T-cell (primary cell): Measurements from ENCODE around the gene XPOT. TPM values are rescaled to one million over a fixed set of nuclear protein-coding genes. Genes with fewer than 3 reads are reported as not detected.

ENCODE experiments used
- ATAC-seq, 4 experiments: fragments of 200-7000 bp in 3 of 4; fragments of 150-1000 bp in 1 of 4; cut with Tn5 transposase; replicated peaks in 1 of 4; 1 replicate in 3 of 4; 2 replicates in 1 of 4; pipeline ENCODE4 v1.10.0; 2021; ENCODE audit warnings: moderate library complexity in 3 of 4, mild to moderate bottlenecking in 2 of 4, moderate number of reproducible peaks in 1 of 4
- CTCF ChIA-PET, 2 donors: fragments of 300-600 bp; sonication (Branson Sonifier 250); formaldehyde crosslinking; loops; one replicate each; lab custom pipeline; 2022; ENCODE audit warnings: antibody characterized with exemption in 2 of 2; lab: Charles Lee
- POLR2A ChIA-PET, 2 donors: fragments of 300-600 bp; sonication (Branson Sonifier 250); formaldehyde crosslinking; loops; one replicate each; lab custom pipeline; 2022; ENCODE audit warnings: antibody characterized with exemption in 2 of 2; lab: Charles Lee
- DNase-seq, 35 experiments: peaks; one replicate each; pipeline versions ENCODE4 v3.0.0 to v3.0.0-alpha.2; 2013 to 2023
- H3K27ac ChIP-seq: one replicate; pipeline ENCODE4 v1.5.1; 2013; ENCODE audit warnings: low read length
- H3K27me3 ChIP-seq, 2 experiments: replicated peaks in 1 of 2; 1 replicate in 1 of 2; 2 replicates in 1 of 2; pipeline versions ENCODE4 v1.6.1 to v1.7.0; 2013; ENCODE audit warnings: low read length in 1 of 2, mixed read lengths in 1 of 2; ENCODE audit not compliant: control insufficient read depth in 2 of 2, insufficient read depth in 2 of 2; ENCODE audit errors: extremely low read depth in 1 of 2
- H3K36me3 ChIP-seq, 2 donors: 1 replicate in 1 of 2; 2 replicates in 1 of 2; pipeline versions ENCODE4 v1.6.1 to v1.7.0; 2013; ENCODE audit warnings: low read length in 1 of 2; ENCODE audit not compliant: control insufficient read depth in 2 of 2, insufficient read depth in 1 of 2; ENCODE audit errors: extremely low read depth in 1 of 2
- H3K4me1 ChIP-seq, 2 experiments: 1 replicate in 1 of 2; 2 replicates in 1 of 2; pipeline versions ENCODE4 v1.6.1 to v1.7.0; 2013; ENCODE audit warnings: low read length in 2 of 2, mixed read lengths in 1 of 2; ENCODE audit not compliant: insufficient read depth in 2 of 2, control insufficient read depth in 1 of 2; ENCODE audit errors: extremely low read depth in 1 of 2
- H3K4me3 ChIP-seq, 2 donors: 1 replicate in 1 of 2; 2 replicates in 1 of 2; pipeline versions ENCODE4 v1.5.1 to v1.7.0; 2013; ENCODE audit warnings: mild to moderate bottlenecking in 2 of 2, low read length in 1 of 2, moderate library complexity in 1 of 2; ENCODE audit not compliant: control insufficient read depth in 1 of 2; ENCODE audit errors: extremely low read depth in 1 of 2
- H3K9me3 ChIP-seq: 2 replicates; pipeline ENCODE4 v1.7.0; 2013
- H3K27ac Mint-ChIP-seq, 2 donors: one replicate each; pipeline ENCODE4 v1.8.0; 2020 to 2021; ENCODE audit warnings: mild to moderate bottlenecking in 2 of 2, mixed read lengths in 2 of 2
- H3K27me3 Mint-ChIP-seq, 2 donors: one replicate each; pipeline ENCODE4 v1.8.0; 2021 to 2022; ENCODE audit warnings: mixed read lengths in 2 of 2
- H3K36me3 Mint-ChIP-seq: one replicate; pipeline ENCODE4 v1.8.0; 2021; ENCODE audit warnings: mixed read lengths
- H3K4me1 Mint-ChIP-seq, 3 donors: one replicate each; pipeline ENCODE4 v1.8.0; 2020 to 2022; ENCODE audit warnings: mixed read lengths in 3 of 3, mild to moderate bottlenecking in 1 of 3
- H3K4me3 Mint-ChIP-seq, 3 donors: one replicate each; pipeline ENCODE4 v1.8.0; 2020 to 2022; ENCODE audit warnings: mild to moderate bottlenecking in 3 of 3, mixed read lengths in 3 of 3, moderate library complexity in 3 of 3
- H3K9me3 Mint-ChIP-seq, 3 donors: one replicate each; pipeline ENCODE4 v1.8.0; 2020 to 2022; ENCODE audit warnings: mixed read lengths in 3 of 3
- WGBS: methylation state at CpG from one replicate; pipeline ENCODE4 v1.1.5; 2013; ENCODE audit warnings: missing lambda C conversion rate; ENCODE audit not compliant: insufficient coverage; 5-methylcytosine and 5-hydroxymethylcytosine counted together
- total RNA-seq, 35 experiments: library from RNA in 6 of 35; stranded (reverse) in 6 of 35; fragments of 120-200 nt in 1 of 35; gene quantifications; one replicate each; pipeline versions ENCODE4 v1.2.1 to v1.2.4 and lab custom pipeline; 2013 to 2026

Gene XPOT
- total RNA-seq, 5 donors from 2014 or later (not counting 1 experiment from before 2014, with no cell fraction given): 53.9 to 94.2 (median 81.3) TPM

GRCh38 chr12:64457466-64457865 lies 53.3 kb downstream of the XPOT start:
- CTCF ChIA-PET: interaction anchor here in 1 of 2 donors (0.7 kb wide), 1 partner anchor 612 kb away, joined by 3 read pairs; no protein-coding TSS in a partner anchor
- POLR2A ChIA-PET: interaction anchor here (0.5 to 0.6 kb wide), 2 partner anchors 84 to 239 kb away, joined by 3 read pairs; no protein-coding TSS in a partner anchor
- 55% methylated on average over 2 of the region's 3 CpGs for WGBS
- Histone ChIP-seq H3K9me3 (no peaks in the 10 kb centered on the region), H3K27me3 (no peaks in the 10 kb centered on the region), H3K36me3 (peaks cover 0 to 9% of the 10 kb centered on the region in 2 donors), H3K4me3 (no peak overlapping the region), H3K27ac (peak overlapping the region; percentile 43), H3K4me1 (peaks cover 5 to 16% of the 10 kb centered on the region in 2 experiments)
- H3K36me3 Mint-ChIP-seq: peaks cover 7% of the 10 kb centered on the region
- H3K4me1 Mint-ChIP-seq: peaks cover 47 to 60% (median 55%) of the 10 kb centered on the region in 3 donors
- ATAC-seq (no peak), DNase-seq (peak in 1 of 35 experiments; percentile 18)
- no peaks in the 10 kb centered on the region for H3K27me3 Mint-ChIP-seq
- H3K27ac Mint-ChIP-seq: peak overlapping the region; percentile 64 to 83
- H3K9me3 Mint-ChIP-seq: no peaks in the 10 kb centered on the region
- H3K4me3 Mint-ChIP-seq: peak overlapping the region in 1 of 3 donors; percentile 13

DNA sequence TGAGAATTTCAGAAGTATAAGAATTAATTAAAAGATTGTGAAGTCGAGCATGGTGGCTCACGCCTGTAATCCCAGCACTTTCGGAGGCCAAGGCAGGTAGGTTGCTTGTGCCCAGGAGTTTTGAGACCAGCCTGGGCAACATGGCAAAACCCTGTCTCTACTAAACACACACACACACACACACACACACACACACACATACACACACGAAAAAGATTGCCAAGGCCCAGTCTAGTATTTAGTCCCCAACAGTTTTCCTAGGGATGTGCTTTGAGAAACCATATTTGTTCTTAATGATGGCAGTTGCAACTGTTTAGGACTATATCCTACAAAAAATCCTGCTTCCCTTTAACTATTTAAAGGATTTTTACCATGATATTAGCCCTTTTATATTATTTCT lies 53.7 kb downstream of the XPOT start:
- Histone ChIP-seq H3K27me3 (no peaks in the 10 kb centered on the region), H3K4me3 (no peak overlapping the region), H3K9me3 (no peaks in the 10 kb centered on the region), H3K27ac (peak overlapping the region; percentile 43), H3K36me3 (peaks cover 0 to 9% of the 10 kb centered on the region in 2 donors), H3K4me1 (peaks cover 3 to 16% of the 10 kb centered on the region in 2 experiments)
- DNase-seq: peak in 1 of 35 experiments; percentile 6
- no peak overlapping the region for H3K4me3 Mint-ChIP-seq
- H3K9me3 Mint-ChIP-seq: no peaks in the 10 kb centered on the region
- peaks cover 9% of the 10 kb centered on the region for H3K36me3 Mint-ChIP-seq
- peaks cover 43 to 55% (median 51%) of the 10 kb centered on the region in 3 donors for H3K4me1 Mint-ChIP-seq
- POLR2A ChIA-PET: no interaction called here
- CTCF ChIA-PET: no interaction called here
- H3K27me3 Mint-ChIP-seq: no peaks in the 10 kb centered on the region
- no peak for ATAC-seq
- peak overlapping the region; percentile 64 to 83 for H3K27ac Mint-ChIP-seq
- 80% methylated on average over 2 of the region's 4 CpGs for WGBS

DNA sequence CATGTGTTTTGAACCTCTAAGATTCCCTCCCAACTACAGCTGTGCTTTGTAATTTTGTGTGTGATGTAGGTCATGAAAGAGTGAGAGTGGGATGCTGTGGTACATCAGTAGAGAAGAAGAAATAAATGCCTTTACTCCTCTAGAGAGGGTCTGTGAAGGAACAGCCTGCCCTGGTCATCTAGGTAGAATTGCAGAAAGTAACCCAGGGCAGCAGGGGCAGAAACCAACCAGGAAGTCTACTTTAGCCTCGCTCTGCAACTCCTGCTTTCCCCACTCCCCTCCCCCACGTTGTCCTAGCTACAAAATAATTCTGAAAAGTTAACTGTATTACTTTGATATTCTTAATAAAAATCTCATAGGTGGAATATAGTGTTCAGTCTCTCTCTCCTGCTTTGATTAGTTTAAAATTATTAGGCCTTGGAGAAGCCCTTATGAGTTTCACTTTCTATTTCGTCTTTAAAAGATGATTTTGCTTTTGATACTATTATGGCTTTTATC lies 55.3 kb downstream of the XPOT start:
- peaks cover 0 to 10% of the 10 kb centered on the region in 2 donors for H3K36me3 ChIP-seq
- H3K4me1 ChIP-seq: peaks cover 3 to 16% of the 10 kb centered on the region in 2 experiments
- peak overlapping the region; percentile 78 to 85 (median 79) for H3K4me3 Mint-ChIP-seq
- peak; percentile 46 to 63 (median 56) for ATAC-seq
- H3K27me3 Mint-ChIP-seq: no peaks in the 10 kb centered on the region
- POLR2A ChIA-PET: interaction anchor here in 1 of 2 donors (0.6 kb wide), 1 partner anchor 1843 kb away, joined by 3 read pairs; the partner anchor contains the start of gene HELB
- no peaks in the 10 kb centered on the region for H3K27me3 ChIP-seq
- CTCF ChIA-PET: no interaction called here
- peak overlapping the region; percentile 87 for H3K27ac ChIP-seq
- peaks cover 34 to 46% (median 44%) of the 10 kb centered on the region in 3 donors for H3K4me1 Mint-ChIP-seq
- H3K27ac Mint-ChIP-seq: peak overlapping the region; percentile 95 to 98
- H3K36me3 Mint-ChIP-seq: peaks cover 9% of the 10 kb centered on the region
- H3K4me3 ChIP-seq: peak overlapping the region in 1 of 2 donors; percentile 52
- no CpG with 5 or more reads among the region's 3 CpGs for WGBS
- H3K9me3 ChIP-seq: no peaks in the 10 kb centered on the region
- H3K9me3 Mint-ChIP-seq: no peaks in the 10 kb centered on the region
- DNase-seq: peak in 9 of 35 experiments; percentile 3 to 54 (median 10)

DNA sequence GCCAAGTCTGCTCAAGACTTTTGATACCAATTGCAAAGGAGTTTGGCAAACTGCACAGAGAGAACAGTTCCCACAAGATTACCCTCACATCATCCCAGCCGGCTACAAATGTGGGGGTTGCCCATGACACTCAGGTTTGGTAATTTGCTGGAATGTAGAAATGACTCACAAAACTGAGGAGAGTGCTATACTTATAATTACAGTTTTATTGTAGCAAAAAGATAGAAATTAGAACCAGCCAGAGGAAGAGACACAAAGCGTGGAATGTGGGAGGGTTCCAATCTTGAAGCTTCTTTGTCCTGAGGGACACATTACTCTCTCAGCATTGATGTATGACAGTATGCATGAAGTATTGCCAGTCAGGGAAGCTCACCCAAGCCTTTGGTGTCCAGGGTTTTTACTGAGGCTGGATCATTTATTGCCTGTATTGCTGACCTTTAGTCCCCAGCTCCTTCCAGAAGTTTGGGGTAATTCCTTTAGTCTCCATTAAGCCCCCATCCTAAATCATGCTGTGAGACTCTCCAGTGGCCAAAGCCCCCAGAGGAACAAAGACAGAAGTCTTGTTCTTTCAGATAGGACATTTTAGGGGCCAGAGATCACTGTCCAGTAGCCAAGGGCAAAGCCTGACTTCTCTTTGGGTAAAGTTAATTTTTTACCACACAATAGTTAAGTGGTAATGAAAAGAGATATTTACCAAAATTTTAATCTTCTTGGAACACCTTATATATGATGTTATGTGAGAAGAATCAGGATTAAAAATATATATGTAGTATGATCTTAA lies 57.6 kb downstream of the XPOT start:
- WGBS: 100% methylated on average over 1 of the region's 2 CpGs
- peaks cover 0 to 25% of the 10 kb centered on the region in 2 donors for H3K36me3 ChIP-seq
- Mint-ChIP-seq H3K27ac (no peak overlapping the region), H3K36me3 (peaks cover 22% of the 10 kb centered on the region), H3K9me3 (no peaks in the 10 kb centered on the region), H3K27me3 (no peaks in the 10 kb centered on the region), H3K4me1 (peaks cover 24 to 30% (median 28%) of the 10 kb centered on the region in 3 donors), H3K4me3 (no peak overlapping the region)
- H3K27me3 ChIP-seq: no peaks in the 10 kb centered on the region
- no peaks in the 10 kb centered on the region for H3K9me3 ChIP-seq
- ChIA-PET CTCF (no interaction called here), POLR2A (no interaction called here)
- ATAC-seq (no peak), DNase-seq (no peak)
- no peak overlapping the region for H3K27ac ChIP-seq
- peaks cover 3 to 11% of the 10 kb centered on the region in 2 experiments for H3K4me1 ChIP-seq
- no peak overlapping the region for H3K4me3 ChIP-seq

DNA sequence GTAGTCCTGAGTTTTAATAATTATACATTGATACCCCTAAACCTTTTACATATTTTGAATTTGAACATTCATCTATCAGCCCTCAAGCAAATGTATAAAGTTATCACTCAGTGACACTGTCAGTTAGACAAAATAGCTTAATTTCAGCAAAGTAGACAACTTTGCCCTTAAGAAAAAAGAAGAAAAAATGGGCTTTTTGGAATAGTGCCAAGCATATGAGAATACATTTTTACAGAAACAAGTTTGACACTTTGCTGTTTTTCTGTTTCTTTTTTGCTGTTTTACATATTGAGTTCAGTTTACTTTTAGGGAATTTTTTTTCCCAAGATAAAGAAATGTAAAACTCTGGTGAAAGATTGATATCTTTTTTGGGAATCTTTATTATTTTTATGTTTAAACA lies 62.0 kb downstream of the XPOT start:
- Mint-ChIP-seq H3K9me3 (no peaks in the 10 kb centered on the region), H3K27ac (no peak overlapping the region), H3K27me3 (no peaks in the 10 kb centered on the region), H3K36me3 (peaks cover 47% of the 10 kb centered on the region), H3K4me1 (no peaks in the 10 kb centered on the region), H3K4me3 (no peak overlapping the region)
- CTCF ChIA-PET: no interaction called here
- Histone ChIP-seq H3K4me3 (no peak overlapping the region), H3K4me1 (no peaks in the 10 kb centered on the region), H3K27me3 (no peaks in the 10 kb centered on the region), H3K9me3 (no peaks in the 10 kb centered on the region), H3K36me3 (peaks cover 0 to 57% of the 10 kb centered on the region in 2 donors), H3K27ac (no peak overlapping the region)
- POLR2A ChIA-PET: no interaction called here
- no peak for ATAC-seq
- no peak for DNase-seq

DNA sequence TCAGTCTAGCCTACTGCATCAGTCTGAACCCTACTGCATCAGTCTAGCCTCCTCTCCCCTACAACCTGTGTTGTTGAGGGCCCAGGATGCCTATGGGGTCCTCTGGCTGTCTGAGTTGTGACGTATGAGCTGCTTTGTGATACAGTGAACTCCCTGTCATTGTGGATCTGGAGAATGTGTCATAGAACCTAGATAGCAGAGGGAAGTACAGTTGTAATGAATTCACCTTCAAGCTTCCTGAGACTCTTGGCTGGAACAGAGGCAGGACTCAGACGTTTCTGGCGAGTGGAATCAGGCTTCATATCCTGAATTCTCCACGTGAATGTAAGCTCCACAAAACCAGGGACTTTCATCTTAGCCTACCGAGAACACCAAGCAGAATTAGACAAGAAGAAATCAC lies 64.8 kb downstream of the XPOT start:
- peaks cover 0 to 69% of the 10 kb centered on the region in 2 donors for H3K36me3 ChIP-seq
- H3K27ac Mint-ChIP-seq: no peak overlapping the region

More for the DNA sequence above, 64.8 kb downstream of the XPOT start:
- Histone ChIP-seq H3K27ac (no peak overlapping the region), H3K4me1 (no peaks in the 10 kb centered on the region), H3K9me3 (no peaks in the 10 kb centered on the region), H3K4me3 (no peak overlapping the region), H3K27me3 (no peaks in the 10 kb centered on the region)
- DNase-seq (no peak), ATAC-seq (no peak)
- POLR2A ChIA-PET: interaction anchor here (0.6 to 1.2 kb wide), 3 partner anchors 23 to 28 kb away, joined by 3 to 4 read pairs (median 3); no protein-coding TSS in a partner anchor
- 82% methylated on average over 5 of the region's 5 CpGs for WGBS
- Mint-ChIP-seq H3K4me1 (no peaks in the 10 kb centered on the region), H3K27me3 (no peaks in the 10 kb centered on the region), H3K4me3 (no peak overlapping the region), H3K9me3 (no peaks in the 10 kb centered on the region), H3K36me3 (peaks cover 53% of the 10 kb centered on the region)
- CTCF ChIA-PET: interaction anchor here in 1 of 2 donors (0.6 kb wide), 1 partner anchor 22 kb away, joined by 5 read pairs; no protein-coding TSS in a partner anchor
